Stomach (tissue), 4 donors: ENCODE measurements around the gene OSBPL2.

Experiments used
- CTCF ChIP-seq, 7 experiments: fragments of 450-650 bp in 4 of 7; fragments of 200-600 bp in 3 of 7; sonication (generic) in 3 of 7; IDR thresholded peaks; one replicate each; pipeline ENCODE4 v1.5.1; 2016 to 2019; ENCODE audit warnings: antibody characterized with exemption in 7 of 7, control low read depth in 2 of 7, mild to moderate bottlenecking in 1 of 7
- POLR2A ChIP-seq, 4 donors: fragments of 450-650 bp; IDR thresholded peaks; one replicate each; pipeline ENCODE4 v1.6.1; 2016; ENCODE audit warnings: antibody characterized with exemption in 4 of 4, control low read depth in 2 of 4, mild to moderate bottlenecking in 1 of 4, moderate library complexity in 1 of 4
- POLR2AphosphoS5 ChIP-seq, 3 donors: sonication (generic); formaldehyde crosslinking; IDR thresholded peaks; one replicate each; pipeline ENCODE4 v1.6.1; 2016; ENCODE audit warnings: antibody characterized with exemption in 3 of 3

GRCh38 chr20:62287759-62288534 lies 49.6 kb downstream of the OSBPL2 start:
- TF ChIP-seq CTCF (IDR thresholded peaks at IDR 0.05) (no peak), POLR2A (IDR thresholded peaks at IDR 0.05) (no peak), POLR2AphosphoS5 (IDR thresholded peaks at IDR 0.05) (no peak)
